Liver (tissue), 9 donors: ENCODE data around the gene GJD3. TPM values are rescaled to one million over a fixed set of nuclear protein-coding genes. Genes with fewer than 3 reads are reported as not detected.

ENCODE experiments used
- DNase-seq: peaks from one replicate; pipeline ENCODE4 v3.0.0-alpha.2; 2017; ENCODE audit warnings: low spot score
- H3K27ac ChIP-seq, 2 donors: one replicate each; pipeline ENCODE4 v1.7.0; 2013; ENCODE audit warnings: inconsistent platforms in 2 of 2, low read length in 2 of 2, control low read depth in 1 of 2, low read depth in 1 of 2, mild to moderate bottlenecking in 1 of 2
- H3K27me3 ChIP-seq, 4 donors: one replicate each; pipeline versions ENCODE4 v1.6.1 to v1.7.0; 2013; ENCODE audit warnings: low read length in 3 of 4, inconsistent platforms in 1 of 4, mild to moderate bottlenecking in 1 of 4, moderate library complexity in 1 of 4; ENCODE audit not compliant: control insufficient read depth in 4 of 4, insufficient read depth in 4 of 4
- H3K36me3 ChIP-seq, 4 donors: one replicate each; pipeline versions ENCODE4 v1.6.1 to v1.7.0; 2013; ENCODE audit warnings: low read length in 3 of 4, mild to moderate bottlenecking in 3 of 4, low read depth in 1 of 4, moderate library complexity in 1 of 4; ENCODE audit not compliant: control insufficient read depth in 4 of 4, insufficient read depth in 3 of 4
- H3K4me1 ChIP-seq, 4 donors: one replicate each; pipeline versions ENCODE4 v1.6.1 to v1.7.0; 2013; ENCODE audit warnings: low read length in 3 of 4, mild to moderate bottlenecking in 3 of 4, moderate library complexity in 1 of 4; ENCODE audit not compliant: control insufficient read depth in 4 of 4, insufficient read depth in 4 of 4
- H3K4me3 ChIP-seq, 3 donors: one replicate each; pipeline versions ENCODE4 v1.6.1 to v1.7.0; 2013; ENCODE audit warnings: low read length in 3 of 3, control low read depth in 1 of 3, low read depth in 1 of 3, mild to moderate bottlenecking in 1 of 3
- H3K9ac ChIP-seq, 2 donors: one replicate each; pipeline ENCODE4 v1.7.0; 2013; ENCODE audit warnings: low read length in 2 of 2, mild to moderate bottlenecking in 2 of 2, moderate library complexity in 2 of 2, control low read depth in 1 of 2, low read depth in 1 of 2
- H3K9me3 ChIP-seq, 4 donors: one replicate each; pipeline versions ENCODE4 v1.6.1 to v1.7.0; 2013; ENCODE audit warnings: low read length in 3 of 4; ENCODE audit not compliant: control insufficient read depth in 4 of 4
- ATF3 ChIP-seq: IDR thresholded peaks from 2 replicates; pipeline ENCODE4 v1.6.1; 2016; ENCODE audit warnings: antibody characterized with exemption
- CTCF ChIP-seq: fragments of 150-350 bp; IDR thresholded peaks from 2 replicates; pipeline ENCODE4 v1.5.1; 2017; ENCODE audit warnings: improper control_type of control experiment, low read depth, low read length; ENCODE audit not compliant: missing input control
- EGR1 ChIP-seq, 2 donors: IDR thresholded peaks; 2 replicates each; pipeline ENCODE4 v1.6.1; 2016 to 2018; ENCODE audit warnings: antibody characterized with exemption in 2 of 2, low read depth in 2 of 2
- FOXA1 ChIP-seq: IDR thresholded peaks from 2 replicates; pipeline ENCODE4 v1.6.1; 2016; ENCODE audit warnings: antibody characterized with exemption
- FOXA2 ChIP-seq: IDR thresholded peaks from 2 replicates; pipeline ENCODE4 v1.6.1; 2016; ENCODE audit warnings: antibody characterized with exemption
- GABPA ChIP-seq, 2 donors: IDR thresholded peaks in 1 of 2; conservative IDR thresholded peaks in 1 of 2; 2 replicates each; pipeline ENCODE4 v1.6.1; 2016; ENCODE audit warnings: antibody characterized with exemption in 2 of 2, mild to moderate bottlenecking in 1 of 2, moderate library complexity in 1 of 2
- HNF4A ChIP-seq, 2 donors: conservative IDR thresholded peaks; 2 replicates each; pipeline ENCODE4 v1.6.1; 2016; ENCODE audit warnings: antibody characterized with exemption in 2 of 2, mild to moderate bottlenecking in 2 of 2
- HNF4G ChIP-seq: IDR thresholded peaks from 2 replicates; pipeline ENCODE4 v1.6.1; 2016; ENCODE audit warnings: antibody characterized with exemption
- JUND ChIP-seq, 2 donors: IDR thresholded peaks; 2 replicates each; pipeline ENCODE4 v1.6.1; 2016; ENCODE audit warnings: antibody characterized with exemption in 2 of 2
- MAX ChIP-seq: IDR thresholded peaks from 2 replicates; pipeline ENCODE4 v1.6.1; 2016; ENCODE audit warnings: antibody characterized with exemption
- NR2F2 ChIP-seq: IDR thresholded peaks from 2 replicates; pipeline ENCODE4 v1.6.1; 2016; ENCODE audit warnings: antibody characterized with exemption
- RAD21 ChIP-seq, 2 donors: IDR thresholded peaks; 2 replicates each; pipeline ENCODE4 v1.6.1; 2016; ENCODE audit warnings: antibody characterized with exemption in 2 of 2, mild to moderate bottlenecking in 2 of 2
- REST ChIP-seq: IDR thresholded peaks from 2 replicates; pipeline ENCODE4 v1.6.1; 2016; ENCODE audit warnings: antibody characterized with exemption, mild to moderate bottlenecking
- RXRA ChIP-seq, 2 donors: IDR thresholded peaks; 2 replicates each; pipeline ENCODE4 v1.6.1; 2017 to 2018; ENCODE audit warnings: antibody characterized with exemption in 2 of 2, mild to moderate bottlenecking in 1 of 2
- SP1 ChIP-seq: IDR thresholded peaks from 2 replicates; pipeline ENCODE4 v1.6.1; 2018; ENCODE audit warnings: antibody characterized with exemption, mild to moderate bottlenecking
- TAF1 ChIP-seq: conservative IDR thresholded peaks from 2 replicates; pipeline ENCODE4 v1.6.1; 2016; ENCODE audit warnings: antibody characterized with exemption, mild to moderate bottlenecking
- YY1 ChIP-seq: IDR thresholded peaks from 2 replicates; pipeline ENCODE4 v1.6.1; 2016; ENCODE audit warnings: antibody characterized with exemption, mild to moderate bottlenecking
- ZBTB33 ChIP-seq: IDR thresholded peaks from 2 replicates; pipeline ENCODE4 v1.6.1; 2016; ENCODE audit warnings: antibody characterized with exemption
- WGBS: extraction: QIAGEN DNeasy Blood & Tissue Kit; methylation state at CpG from one replicate; pipeline ENCODE4 v1.1.7; 2013; 5-methylcytosine and 5-hydroxymethylcytosine counted together
- polyA plus RNA-seq, 2 donors: library from polyadenylated mRNA; stranded (reverse) in 1 of 2; unstranded in 1 of 2; fragments of 200-250 nt in 1 of 2; fragments of >200 nt in 1 of 2; fragmentation: Nextera tagmentation in 1 of 2; extraction: Ambion mirVana in 1 of 2; gene quantifications; one replicate each; pipeline versions ENCODE4 v1.2.1 to v1.2.3, GENCODE V29; 2013 to 2015
- total RNA-seq, 2 donors: library from RNA; depleted of rRNA; stranded (reverse); fragments of >200 nt; gene quantifications; one replicate each; pipeline ENCODE4 v1.2.3, GENCODE V29; 2014
- donor health status: healthy.
- donor health status: healthy.
- donor health status: healthy.
- donor health status: healthy.
- donor health status: healthy.

The GJD3 gene
- total and polyA plus RNA-seq, 4 donors = 0.47 to 0.59 (median 0.48) TPM; not detected in 1

GRCh38 chr17:40338941-40339649 lies 25.4 kb downstream of the GJD3 start (continued):
- TF ChIP-seq CTCF (no peak), RAD21 (IDR thresholded peaks at IDR 0.05) (no peak), HNF4G (no peak), REST (no peak)

- Histone ChIP-seq H3K9me3 (no peaks in the 10 kb centered on the region), H3K4me1 (peaks cover 26 to 72% (median 45%) of the 10 kb centered on the region in 4 donors), H3K27me3 (no peaks in the 10 kb centered on the region), H3K4me3 (no peak overlapping the region), H3K36me3 (no peaks in the 10 kb centered on the region), H3K27ac (peak overlapping the region in 1 of 2 donors; percentile 25), H3K9ac (no peak overlapping the region)
- WGBS = 87% methylated on average over 5 of the region's 5 CpGs
- TF ChIP-seq GABPA (IDR thresholded peaks at IDR 0.05 in 1 of 2, conservative IDR thresholded peaks at IDR 0.05 in 1 of 2) = no peak
- no peak for TF ChIP-seq SP1
- TF ChIP-seq FOXA2 = no peak
- TF ChIP-seq JUND (IDR thresholded peaks at IDR 0.05) = no peak
- TF ChIP-seq MAX = no peak
- TF ChIP-seq HNF4G = no peak
- no peak for TF ChIP-seq TAF1
- TF ChIP-seq NR2F2 = no peak
- no peak for TF ChIP-seq ZBTB33
- no peak for TF ChIP-seq EGR1 (IDR thresholded peaks at IDR 0.05; ENCODE audit: low read depth in 2 of 2)
- TF ChIP-seq RAD21 (IDR thresholded peaks at IDR 0.05) = no peak
- no peak for TF ChIP-seq YY1
- no peak for TF ChIP-seq REST
- no peak for TF ChIP-seq CTCF
- no peak for TF ChIP-seq FOXA1
- TF ChIP-seq ATF3 = no peak
- no peak for TF ChIP-seq HNF4A (conservative IDR thresholded peaks at IDR 0.05)
- TF ChIP-seq RXRA (IDR thresholded peaks at IDR 0.05) = no peak
- no peak for DNase-seq
Measured at GRCh38 chr17:40338058-40338457, 26.5 kb downstream of the GJD3 start.
